T-helper 17 cell (primary cell): ENCODE measurements around the gene THOC3. TPM values are rescaled to one million over a fixed set of nuclear protein-coding genes. Genes with fewer than 3 reads are reported as not detected.
A peak's percentile ranks its signal among the peaks of the same experiment; 100 is the strongest.
"Not testable (repeated sequence)": the region's sequence is repeated elsewhere in the genome, so short reads cannot be mapped to it uniquely, and the experiment has no call there.

Experiments used
- ATAC-seq: fragments of 150-1000 bp; cut with Tn5 transposase; 2 replicates; pipeline ENCODE4 v1.10.0; 2021; ENCODE audit warnings: mild to moderate bottlenecking, moderate library complexity
- DNase-seq, 3 donors: peaks; one replicate each; pipeline versions ENCODE4 v3.0.0 to v3.0.0-alpha.2; 2020 to 2021
- H3K9me3 ChIP-seq: one replicate; pipeline ENCODE4 v1.7.0; 2013; ENCODE audit warnings: low read length, mild to moderate bottlenecking; ENCODE audit not compliant: control insufficient read depth, poor library complexity, severe bottlenecking
- H3K27ac Mint-ChIP-seq: one replicate; pipeline ENCODE4 v1.8.0; 2022; ENCODE audit warnings: mild to moderate bottlenecking, moderate library complexity, mixed read lengths
- H3K27me3 Mint-ChIP-seq: one replicate; pipeline ENCODE4 v1.8.0; 2022; ENCODE audit warnings: mixed read lengths
- H3K36me3 Mint-ChIP-seq: one replicate; pipeline ENCODE4 v1.8.0; 2022; ENCODE audit warnings: low read depth, mixed read lengths
- H3K4me1 Mint-ChIP-seq: one replicate; pipeline ENCODE4 v1.8.0; 2022; ENCODE audit warnings: mild to moderate bottlenecking, mixed read lengths
- H3K4me3 Mint-ChIP-seq: one replicate; pipeline ENCODE4 v1.8.0; 2022; ENCODE audit warnings: mild to moderate bottlenecking, moderate library complexity, mixed read lengths
- total RNA-seq, 4 donors: library from RNA in 2 of 4; stranded (reverse) in 2 of 4; gene quantifications; one replicate each; pipeline ENCODE4 v1.2.3 and lab custom pipeline; 2022 to 2026

THOC3 gene
- total RNA-seq, 2 donors from 2014 or later = 71.5 to 120 TPM

- no peak for DNase-seq
- no peak for ATAC-seq
- H3K4me1 Mint-ChIP-seq = peaks cover 31% of the 10 kb centered on the region
- H3K36me3 Mint-ChIP-seq = peaks cover 13% of the 10 kb centered on the region
- H3K27me3 Mint-ChIP-seq = no peaks in the 10 kb centered on the region
- no peak overlapping the region for H3K27ac Mint-ChIP-seq
- H3K4me3 Mint-ChIP-seq = no peak overlapping the region
- no peaks in the 10 kb centered on the region for H3K9me3 ChIP-seq
These were observed 46.9 kb downstream of the THOC3 start for GRCh38 chr5:175921061-175921730.

- DNase-seq (no peak), ATAC-seq (no peak)
- H3K36me3 Mint-ChIP-seq = peaks cover 13% of the 10 kb centered on the region
These were observed 47.8 kb downstream of the THOC3 start for GRCh38 chr5:175920231-175920811.

GRCh38 chr5:175915066-175916037 is 52.8 kb downstream of the THOC3 start:
- not testable (repeated sequence) for H3K4me1 Mint-ChIP-seq, DNase-seq
- ATAC-seq = peak; percentile 44

More at GRCh38 chr5:175920231-175920811, 47.8 kb downstream of the THOC3 start:
- no peak overlapping the region for H3K4me3 Mint-ChIP-seq
- H3K4me1 Mint-ChIP-seq = peaks cover 27% of the 10 kb centered on the region
- no peaks in the 10 kb centered on the region for H3K27me3 Mint-ChIP-seq
- H3K9me3 ChIP-seq = no peaks in the 10 kb centered on the region
- no peak overlapping the region for H3K27ac Mint-ChIP-seq

GRCh38 chr5:175913835-175914672 is 54.1 kb downstream of the THOC3 start:
- H3K4me3 Mint-ChIP-seq, ATAC-seq, DNase-seq, H3K36me3 Mint-ChIP-seq, H3K27me3 Mint-ChIP-seq, H3K9me3 ChIP-seq, H3K4me1 Mint-ChIP-seq, H3K27ac Mint-ChIP-seq: not testable (repeated sequence)

More at GRCh38 chr5:175915066-175916037, 52.8 kb downstream of the THOC3 start:
- H3K4me3 Mint-ChIP-seq, H3K27me3 Mint-ChIP-seq, H3K36me3 Mint-ChIP-seq, H3K9me3 ChIP-seq: not testable (repeated sequence)
- peak overlapping the region; percentile 72 for H3K27ac Mint-ChIP-seq

- not testable (repeated sequence) for DNase-seq, H3K27ac Mint-ChIP-seq, H3K27me3 Mint-ChIP-seq
These were observed 58.0 kb downstream of the THOC3 start for GRCh38 chr5:175910072-175910471.

More at GRCh38 chr5:175910072-175910471, 58.0 kb downstream of the THOC3 start:
- not testable (repeated sequence) for H3K4me1 Mint-ChIP-seq, H3K9me3 ChIP-seq, ATAC-seq, H3K4me3 Mint-ChIP-seq, H3K36me3 Mint-ChIP-seq

Other genes starting within 250 kb of the THOC3 start
- gene CPLX2, start 96.7 kb downstream of the THOC3 start, total RNA-seq = not detected